Calu3 (cell line): ENCODE measurements around the gene KCNJ14. TPM values are rescaled to one million over a fixed set of nuclear protein-coding genes. Genes with fewer than 3 reads are reported as not detected.

Experiments
- BruUV-seq: library from RNA; stranded (reverse); fragments of 400-500 nt; replicated peaks from 2 replicates; lab custom pipeline; 2021; lab: Mats Ljungman, UMichigan
- CTCF ChIA-PET: fragments of 300-600 bp; sonication (Branson Sonifier 250); formaldehyde crosslinking; loops from one replicate; lab custom pipeline; 2022; ENCODE audit warnings: antibody characterized with exemption; lab: Charles Lee
- DNase-seq: peaks from one replicate; pipeline ENCODE4 v3.0.0; 2022
- H3K27ac Mint-ChIP-seq: one replicate; pipeline ENCODE4 v1.8.0; 2022; ENCODE audit warnings: mixed read lengths; ENCODE audit not compliant: unreplicated experiment
- H3K27me3 Mint-ChIP-seq: one replicate; pipeline ENCODE4 v1.8.0; 2022; ENCODE audit warnings: mixed read lengths; ENCODE audit not compliant: unreplicated experiment
- H3K36me3 Mint-ChIP-seq: one replicate; pipeline ENCODE4 v1.8.0; 2022; ENCODE audit warnings: mild to moderate bottlenecking, moderate library complexity, mixed read lengths; ENCODE audit not compliant: insufficient read depth, unreplicated experiment
- H3K4me1 Mint-ChIP-seq: one replicate; pipeline ENCODE4 v1.8.0; 2022; ENCODE audit warnings: mild to moderate bottlenecking, low read depth, mixed read lengths; ENCODE audit not compliant: unreplicated experiment
- H3K4me3 Mint-ChIP-seq: one replicate; pipeline ENCODE4 v1.8.0; 2022; ENCODE audit warnings: mild to moderate bottlenecking, low read depth, moderate library complexity, mixed read lengths; ENCODE audit not compliant: unreplicated experiment
- H3K9me3 Mint-ChIP-seq: one replicate; pipeline ENCODE4 v1.8.0; 2022; ENCODE audit warnings: low read depth, mixed read lengths; ENCODE audit not compliant: unreplicated experiment
- intact Hi-C: fragments of 100-400 bp; cut with micrococcal nuclease; formaldehyde crosslinking; loops from one replicate; pipeline ENCODE4 v1.10.0; 2022; ENCODE audit not compliant: unreplicated experiment
- total RNA-seq: library from RNA; stranded (reverse); gene quantifications from 2 replicates; pipeline ENCODE4 v1.2.3, GENCODE V29; 2022
- TF ChIP-seq, protein P1 (sequence below): fragments of 200-600 bp; IDR thresholded peaks from one replicate; pipeline ENCODE4 v1.8.0; 2022; ENCODE audit warnings: antibody characterized with exemption; ENCODE audit not compliant: unreplicated experiment

KCNJ14 gene
- total RNA-seq, 1 experiment from 2014 or later = 9.9 TPM

DNA sequence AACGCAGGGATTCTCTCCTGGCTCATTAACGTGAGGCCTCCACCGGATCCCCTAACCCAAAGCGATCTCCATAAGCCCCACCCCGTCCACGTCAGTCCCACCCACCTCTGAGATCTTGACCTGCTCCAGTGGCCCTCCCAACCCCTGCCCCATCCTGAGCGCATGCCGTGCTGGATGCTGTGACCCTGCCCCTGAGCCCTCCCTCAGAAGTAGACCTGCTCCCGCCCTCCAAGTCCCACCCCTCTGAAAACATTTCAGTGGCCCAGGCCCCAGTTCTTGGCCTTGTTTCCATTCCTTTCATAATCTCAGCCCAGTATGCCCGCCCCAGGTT is 36.4 kb downstream of the KCNJ14 start:
- BruUV-seq = no TSS peak
- TF ChIP-seq, protein P1, sequence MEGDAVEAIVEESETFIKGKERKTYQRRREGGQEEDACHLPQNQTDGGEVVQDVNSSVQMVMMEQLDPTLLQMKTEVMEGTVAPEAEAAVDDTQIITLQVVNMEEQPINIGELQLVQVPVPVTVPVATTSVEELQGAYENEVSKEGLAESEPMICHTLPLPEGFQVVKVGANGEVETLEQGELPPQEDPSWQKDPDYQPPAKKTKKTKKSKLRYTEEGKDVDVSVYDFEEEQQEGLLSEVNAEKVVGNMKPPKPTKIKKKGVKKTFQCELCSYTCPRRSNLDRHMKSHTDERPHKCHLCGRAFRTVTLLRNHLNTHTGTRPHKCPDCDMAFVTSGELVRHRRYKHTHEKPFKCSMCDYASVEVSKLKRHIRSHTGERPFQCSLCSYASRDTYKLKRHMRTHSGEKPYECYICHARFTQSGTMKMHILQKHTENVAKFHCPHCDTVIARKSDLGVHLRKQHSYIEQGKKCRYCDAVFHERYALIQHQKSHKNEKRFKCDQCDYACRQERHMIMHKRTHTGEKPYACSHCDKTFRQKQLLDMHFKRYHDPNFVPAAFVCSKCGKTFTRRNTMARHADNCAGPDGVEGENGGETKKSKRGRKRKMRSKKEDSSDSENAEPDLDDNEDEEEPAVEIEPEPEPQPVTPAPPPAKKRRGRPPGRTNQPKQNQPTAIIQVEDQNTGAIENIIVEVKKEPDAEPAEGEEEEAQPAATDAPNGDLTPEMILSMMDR = no peak
- CTCF ChIA-PET = interaction anchor here (0.7 kb wide), 1 partner anchor 16 kb away, joined by 6 read pairs; no protein-coding TSS in a partner anchor
- H3K4me3 Mint-ChIP-seq = no peak overlapping the region
- H3K36me3 Mint-ChIP-seq = peaks cover 64% of the 10 kb centered on the region
- no peak for DNase-seq
- H3K27me3 Mint-ChIP-seq = peaks cover 63% of the 10 kb centered on the region
- intact Hi-C loops = no loop called here
- no peaks in the 10 kb centered on the region for H3K9me3 Mint-ChIP-seq
- H3K4me1 Mint-ChIP-seq = peaks cover 38% of the 10 kb centered on the region
- peak overlapping the region; percentile 39 for H3K27ac Mint-ChIP-seq

DNA sequence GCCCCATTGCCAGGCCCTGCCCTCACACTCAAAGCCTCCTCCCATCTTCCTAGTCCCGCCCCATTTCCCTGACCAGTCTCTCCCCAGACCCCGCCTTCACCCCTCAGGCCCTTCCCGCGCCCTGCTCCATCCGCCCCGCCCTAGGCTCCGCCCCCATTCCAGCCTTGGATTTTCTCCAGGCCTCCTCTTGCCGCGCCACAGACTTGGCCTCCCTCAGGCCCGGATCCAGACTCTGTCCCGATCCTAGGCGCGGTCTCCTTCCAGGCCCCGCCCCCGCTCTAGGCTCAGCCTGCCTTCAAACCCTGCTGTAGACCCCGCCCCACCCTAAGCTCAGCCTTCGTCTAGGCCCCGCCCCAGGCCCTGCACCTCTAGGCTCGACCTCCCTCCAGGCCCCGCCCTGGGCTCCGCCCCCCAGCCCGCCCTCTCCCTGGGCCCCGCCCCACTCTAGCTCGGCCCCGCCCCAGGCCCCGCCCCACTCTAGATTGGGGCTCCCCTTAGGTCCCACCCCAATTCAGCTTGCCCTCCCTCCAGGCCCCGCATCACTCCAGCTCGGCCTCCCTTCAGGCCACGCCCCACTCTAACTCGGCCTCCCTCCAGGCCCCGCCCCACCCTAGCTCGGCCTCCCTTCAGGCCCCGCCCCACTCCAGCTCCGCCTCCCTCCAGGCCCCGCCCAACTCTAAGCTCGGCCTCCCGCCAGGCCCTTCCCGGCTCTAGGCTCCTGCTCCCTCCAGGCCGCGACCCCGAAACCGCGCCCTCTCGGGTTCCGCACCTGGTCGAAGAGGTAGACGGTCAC is 37.7 kb downstream of the KCNJ14 start:
- DNase-seq = peak; percentile 96
- TF ChIP-seq, protein P1 = no peak
- peaks cover 77% of the 10 kb centered on the region for H3K27me3 Mint-ChIP-seq
- peak overlapping the region; percentile 64 for H3K4me3 Mint-ChIP-seq
- CTCF ChIA-PET = interaction anchor here (0.6 to 1.5 kb wide), 8 partner anchors 14 to 708 kb away, joined by 3 to 8 read pairs (median 3); partner anchors contain the start of gene KDELR1
- intact Hi-C loops = no loop called here
- peak overlapping the region; percentile 39 for H3K27ac Mint-ChIP-seq
- H3K4me1 Mint-ChIP-seq = peaks cover 32% of the 10 kb centered on the region
- peaks cover 55% of the 10 kb centered on the region for H3K36me3 Mint-ChIP-seq
- BruUV-seq = no TSS peak
- no peaks in the 10 kb centered on the region for H3K9me3 Mint-ChIP-seq

DNA sequence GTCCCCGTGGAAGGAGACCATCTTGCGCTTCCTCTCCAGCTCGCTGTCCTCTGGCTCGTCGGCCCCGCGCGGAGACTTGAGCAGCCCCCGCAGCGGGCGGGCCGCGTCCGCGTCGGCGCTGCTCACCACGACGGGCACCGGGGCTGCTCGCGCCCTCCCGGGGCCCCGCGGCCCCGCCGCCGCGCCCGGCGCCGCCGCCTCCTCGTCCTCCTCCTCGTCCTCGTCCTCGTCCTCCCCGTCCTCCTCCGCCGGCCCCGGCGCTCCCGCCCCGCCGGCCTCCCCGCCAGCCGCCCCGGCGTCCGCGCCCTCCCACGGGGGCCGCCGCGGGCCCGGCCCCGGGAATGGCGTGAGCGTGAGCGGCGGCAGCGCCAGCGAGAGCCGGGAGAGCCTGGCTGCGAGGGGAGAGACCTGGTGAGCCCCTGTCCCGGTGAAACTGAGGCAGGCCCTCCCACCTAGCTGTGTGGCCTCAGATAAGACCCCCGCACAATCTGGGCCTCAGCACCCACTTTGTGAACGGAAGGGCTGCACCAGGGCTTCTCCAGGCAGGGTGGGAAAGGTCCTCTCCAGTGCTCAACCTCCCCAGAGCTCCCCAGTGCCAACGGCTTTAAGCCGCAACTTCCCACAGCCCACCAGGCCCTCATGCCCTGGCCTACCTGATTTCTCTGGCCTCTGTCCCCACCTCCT is 38.5 kb downstream of the KCNJ14 start:
- Mint-ChIP-seq H3K9me3 (no peaks in the 10 kb centered on the region), H3K4me1 (peaks cover 28% of the 10 kb centered on the region), H3K4me3 (peak overlapping the region; percentile 64), H3K27me3 (peaks cover 83% of the 10 kb centered on the region), H3K27ac (peak overlapping the region; percentile 46), H3K36me3 (peaks cover 50% of the 10 kb centered on the region)
- intact Hi-C loops = no loop called here
- DNase-seq = no peak
- BruUV-seq = no TSS peak
- TF ChIP-seq, protein P1 = no peak
- CTCF ChIA-PET = interaction anchor here (0.6 to 1.5 kb wide), 6 partner anchors 13 to 708 kb away, joined by 3 to 8 read pairs (median 3); partner anchors contain the start of gene KDELR1

DNA sequence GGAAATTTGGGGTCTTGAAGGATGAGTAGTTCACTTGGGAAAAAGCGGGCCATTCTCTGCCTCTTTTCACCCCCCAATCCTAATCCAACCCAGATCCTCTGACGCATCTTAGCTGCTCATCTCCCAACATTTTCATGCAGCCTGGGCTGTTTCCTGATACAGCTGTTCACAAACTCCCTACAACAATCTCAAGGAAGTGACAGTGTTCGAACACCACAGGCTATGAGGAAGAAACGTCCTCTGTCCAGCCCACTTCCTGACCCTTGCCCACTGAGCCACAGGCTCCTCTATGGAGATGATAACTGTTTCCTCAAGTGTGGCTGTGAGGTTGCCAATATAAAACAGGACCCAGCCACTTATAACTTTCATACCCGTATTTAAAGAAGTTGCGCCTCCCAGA is 40.0 kb downstream of the KCNJ14 start:
- peaks cover 92% of the 10 kb centered on the region for H3K27me3 Mint-ChIP-seq
- peak overlapping the region; percentile 64 for H3K4me3 Mint-ChIP-seq
- TSS peak; percentile 37 for BruUV-seq
- CTCF ChIA-PET = no interaction called here
- H3K4me1 Mint-ChIP-seq = peaks cover 35% of the 10 kb centered on the region
- peaks cover 52% of the 10 kb centered on the region for H3K36me3 Mint-ChIP-seq
- no peak for DNase-seq
- intact Hi-C loops = no loop called here
- peak overlapping the region; percentile 16 for H3K27ac Mint-ChIP-seq
- H3K9me3 Mint-ChIP-seq = no peaks in the 10 kb centered on the region
- TF ChIP-seq, protein P1 = no peak
